ENCODE measurements around the gene CADPS. TPM values are rescaled to one million over a fixed set of nuclear protein-coding genes. Genes with fewer than 3 reads are reported as not detected.

Gene CADPS
- total RNA-seq, 2 experiments from 2014 or later: not detected

DNA sequence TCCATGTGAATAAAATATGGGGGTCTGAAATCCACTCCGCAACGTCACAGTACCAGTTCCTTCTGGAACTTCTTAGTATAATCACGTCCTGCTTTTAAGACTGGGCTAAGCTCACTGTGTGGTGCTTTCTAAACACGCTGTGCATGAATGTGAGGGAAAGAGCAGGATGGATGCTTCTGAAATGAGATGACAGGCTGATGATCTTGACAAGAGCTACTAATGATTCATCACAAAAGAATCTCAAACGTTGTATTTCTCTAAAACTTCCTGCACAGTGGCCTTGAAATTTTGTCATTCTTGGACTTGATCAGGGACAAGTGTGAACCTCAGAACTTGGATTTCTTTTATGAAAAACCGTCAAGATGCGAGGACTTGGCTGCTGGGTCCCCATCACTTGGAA lies 221.4 kb downstream of the CADPS start:
- no peak overlapping the region for H3K4me3 Mint-ChIP-seq
- no peaks in the 10 kb centered on the region for H3K9me3 Mint-ChIP-seq
- H3K27me3 Mint-ChIP-seq: no peaks in the 10 kb centered on the region
- no peaks in the 10 kb centered on the region for H3K4me1 Mint-ChIP-seq
- no peak for DNase-seq
- no peaks in the 10 kb centered on the region for H3K36me3 Mint-ChIP-seq
- H3K27ac Mint-ChIP-seq: no peak overlapping the region

DNA sequence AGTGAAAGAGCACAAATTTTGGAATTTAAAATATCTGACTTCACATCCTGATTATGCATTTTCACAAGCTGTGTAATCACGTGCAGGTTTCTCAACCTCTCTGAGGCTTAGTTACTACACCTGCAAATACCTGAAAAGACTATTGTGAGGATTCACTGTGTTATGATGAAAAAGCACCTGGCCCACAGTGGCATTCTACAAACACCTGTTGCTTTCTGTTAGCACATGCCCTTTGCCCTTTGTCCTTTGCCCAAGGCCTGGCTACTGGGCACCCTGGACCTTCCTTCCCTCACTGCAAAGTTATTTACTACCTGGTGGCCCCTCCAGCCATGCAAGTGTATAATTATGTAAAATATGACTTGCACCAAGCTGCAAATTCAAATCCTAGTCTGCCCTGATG lies 227.5 kb downstream of the CADPS start:
- no peak overlapping the region for H3K4me3 Mint-ChIP-seq
- no peaks in the 10 kb centered on the region for H3K9me3 Mint-ChIP-seq

DNA sequence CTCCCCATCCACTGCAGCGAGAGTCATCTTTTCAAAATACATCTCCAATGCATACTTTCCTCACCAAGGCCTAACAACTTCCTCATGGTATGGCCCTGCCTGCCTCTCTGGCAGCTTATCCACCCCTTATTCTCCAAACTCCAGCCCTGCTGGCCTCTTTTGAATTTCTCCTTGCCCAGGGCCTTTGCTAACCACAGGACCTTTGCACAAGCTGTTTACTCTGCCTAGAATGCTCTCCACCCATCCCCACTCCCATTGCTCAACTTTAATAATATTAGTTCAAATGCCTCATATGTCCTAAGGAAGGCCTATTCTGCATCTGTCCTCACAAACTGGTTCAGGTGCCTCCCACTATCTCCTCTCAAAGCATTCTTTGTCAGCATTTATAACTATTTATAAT lies 230.7 kb downstream of the CADPS start:
- Mint-ChIP-seq H3K27me3 (peaks cover 5% of the 10 kb centered on the region), H3K9me3 (no peaks in the 10 kb centered on the region), H3K36me3 (no peaks in the 10 kb centered on the region), H3K4me1 (no peaks in the 10 kb centered on the region), H3K27ac (no peak overlapping the region), H3K4me3 (no peak overlapping the region)
- no peak for DNase-seq

More for the DNA sequence above, 227.5 kb downstream of the CADPS start:
- no peak for DNase-seq
- H3K36me3 Mint-ChIP-seq: no peaks in the 10 kb centered on the region
- no peak overlapping the region for H3K27ac Mint-ChIP-seq
- no peaks in the 10 kb centered on the region for H3K27me3 Mint-ChIP-seq
- no peaks in the 10 kb centered on the region for H3K4me1 Mint-ChIP-seq

DNA sequence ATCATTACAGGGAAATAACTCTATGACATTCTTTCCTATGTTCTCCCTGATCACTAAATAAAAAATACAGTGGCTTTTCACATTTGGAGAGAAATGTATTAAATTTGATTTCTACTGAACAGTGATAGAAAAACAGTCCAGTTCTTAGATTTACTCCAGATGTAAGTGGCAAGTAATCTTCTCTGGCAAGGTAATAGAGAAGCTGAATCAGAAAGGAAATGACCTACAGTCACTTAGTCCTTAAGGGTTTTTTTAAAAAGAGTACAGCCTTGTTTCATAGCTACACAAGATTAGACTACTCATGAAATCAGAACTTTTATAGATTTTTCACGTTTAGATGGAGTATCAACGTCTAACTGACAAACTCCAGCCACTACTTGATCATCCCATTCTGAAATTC lies 236.9 kb downstream of the CADPS start:
- DNase-seq: no peak
- no peaks in the 10 kb centered on the region for H3K9me3 Mint-ChIP-seq
- H3K4me3 Mint-ChIP-seq: no peak overlapping the region
- H3K36me3 Mint-ChIP-seq: no peaks in the 10 kb centered on the region
- H3K27me3 Mint-ChIP-seq: peaks cover 13% of the 10 kb centered on the region
- H3K4me1 Mint-ChIP-seq: no peaks in the 10 kb centered on the region
- no peak overlapping the region for H3K27ac Mint-ChIP-seq

DNA sequence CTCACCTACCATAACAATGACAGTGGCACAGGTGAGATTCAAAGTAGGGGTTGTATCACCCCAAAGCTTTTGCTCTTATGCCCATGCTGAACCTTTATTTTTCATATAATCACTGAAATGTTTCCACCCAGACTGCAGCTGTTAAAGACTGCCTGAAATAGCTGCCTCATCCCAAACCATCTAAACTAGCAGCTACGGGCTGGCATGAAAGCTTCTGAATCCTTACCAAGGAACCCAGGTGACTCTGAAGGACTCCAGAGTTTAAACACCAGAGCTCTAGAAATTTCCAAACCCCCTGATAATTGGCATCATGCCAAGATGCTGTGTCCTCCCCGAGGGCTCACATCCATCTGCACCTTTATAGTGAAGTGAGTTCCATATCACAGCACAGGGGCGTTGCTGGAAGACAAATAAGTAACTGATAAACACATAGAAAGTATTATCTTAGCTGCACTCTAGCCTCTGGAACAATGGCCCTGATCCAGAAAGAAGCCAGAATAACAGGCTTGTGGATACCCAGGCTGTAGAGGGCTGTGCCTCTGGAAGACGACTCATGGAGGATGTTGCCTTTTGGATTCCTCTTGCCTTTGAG lies 238.9 kb downstream of the CADPS start:
- Mint-ChIP-seq H3K27ac (no peak overlapping the region), H3K9me3 (no peaks in the 10 kb centered on the region), H3K36me3 (no peaks in the 10 kb centered on the region), H3K4me1 (no peaks in the 10 kb centered on the region), H3K4me3 (no peak overlapping the region), H3K27me3 (peaks cover 16% of the 10 kb centered on the region)
- DNase-seq: no peak

DNA sequence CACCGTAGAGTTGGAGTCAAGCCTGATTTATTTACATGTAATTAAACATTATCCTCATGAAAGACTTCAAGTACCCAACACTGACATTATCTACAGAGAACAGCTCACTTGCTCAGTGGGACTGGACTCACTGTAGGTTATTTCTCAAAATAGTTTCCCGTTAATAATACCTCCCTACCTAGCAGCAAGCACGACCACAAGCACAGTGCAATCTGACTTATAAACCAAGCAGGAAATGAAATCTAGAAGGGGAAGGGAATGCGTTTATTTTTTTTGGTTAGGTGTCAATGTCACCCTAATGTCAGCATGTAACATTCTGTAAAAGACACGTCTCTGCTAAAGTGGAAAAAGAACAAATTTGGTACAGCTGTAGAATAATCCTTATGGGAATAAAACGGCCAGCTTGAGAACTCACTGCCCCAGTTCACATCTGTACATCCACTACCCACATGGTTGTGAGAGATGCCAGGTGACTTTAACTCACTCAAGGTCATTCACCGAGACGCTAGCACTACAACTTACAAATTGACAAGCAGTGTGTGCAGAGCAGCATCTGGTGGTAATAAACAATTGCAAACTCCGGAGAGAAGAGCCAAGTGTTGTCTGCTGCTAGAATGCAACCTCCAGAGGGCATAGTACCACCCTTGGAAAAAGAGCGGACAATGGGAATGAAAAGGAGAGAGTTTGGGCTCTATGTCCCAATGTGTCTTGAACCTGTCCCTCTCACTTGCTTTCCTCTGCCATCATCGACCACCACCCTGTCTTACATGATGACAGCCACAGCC lies 242.5 kb downstream of the CADPS start:
- no peak for DNase-seq
- H3K4me1 Mint-ChIP-seq: no peaks in the 10 kb centered on the region
- H3K27me3 Mint-ChIP-seq: peaks cover 17% of the 10 kb centered on the region
- no peak overlapping the region for H3K27ac Mint-ChIP-seq
- H3K9me3 Mint-ChIP-seq: no peaks in the 10 kb centered on the region
- H3K36me3 Mint-ChIP-seq: no peaks in the 10 kb centered on the region
- no peak overlapping the region for H3K4me3 Mint-ChIP-seq

DNA sequence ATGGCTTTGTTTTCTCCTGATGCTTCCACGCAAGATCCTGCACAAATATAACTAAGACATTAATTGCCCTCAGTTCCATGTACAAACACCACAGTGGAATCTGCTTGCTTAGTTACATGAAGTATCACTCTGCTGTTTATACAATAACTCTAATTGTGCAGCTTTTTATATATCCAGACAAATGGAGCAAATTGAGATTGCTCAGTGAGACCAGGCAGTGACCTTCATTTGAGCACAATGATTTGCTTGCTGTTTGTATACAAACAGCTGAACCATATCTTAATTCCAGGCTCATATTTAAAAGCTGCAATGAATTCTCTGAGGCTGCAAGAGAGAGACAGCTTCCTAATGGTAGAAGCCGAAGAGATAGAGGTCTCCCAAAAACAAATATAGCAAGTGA lies 243.7 kb downstream of the CADPS start:
- no peak overlapping the region for H3K27ac Mint-ChIP-seq
- no peak for DNase-seq
- H3K4me1 Mint-ChIP-seq: no peaks in the 10 kb centered on the region
- no peaks in the 10 kb centered on the region for H3K9me3 Mint-ChIP-seq
- H3K4me3 Mint-ChIP-seq: no peak overlapping the region
- H3K36me3 Mint-ChIP-seq: no peaks in the 10 kb centered on the region
- H3K27me3 Mint-ChIP-seq: peaks cover 22% of the 10 kb centered on the region

DNA sequence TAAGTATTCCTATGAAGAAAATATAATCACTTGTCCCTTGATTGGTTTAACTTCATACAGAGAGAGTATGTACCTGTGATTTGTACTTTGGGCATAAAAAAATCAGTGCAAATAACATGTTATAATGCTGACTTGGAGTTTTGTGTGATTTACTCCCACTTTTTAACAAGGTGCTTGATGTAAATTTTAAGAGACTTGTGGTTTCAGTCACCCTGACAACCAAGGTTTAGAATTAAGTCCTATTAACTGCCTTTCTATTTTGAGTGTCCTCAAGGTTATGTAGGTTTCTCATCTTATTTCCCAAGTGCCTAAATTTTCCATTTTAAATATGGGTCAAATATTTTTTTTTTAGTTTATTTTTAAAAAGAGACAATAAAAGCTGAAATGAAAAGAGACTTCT lies 244.6 kb downstream of the CADPS start:
- no peak for DNase-seq
- Mint-ChIP-seq H3K27me3 (peaks cover 26% of the 10 kb centered on the region), H3K27ac (no peak overlapping the region), H3K36me3 (no peaks in the 10 kb centered on the region), H3K9me3 (no peaks in the 10 kb centered on the region), H3K4me1 (no peaks in the 10 kb centered on the region), H3K4me3 (no peak overlapping the region)

DNA sequence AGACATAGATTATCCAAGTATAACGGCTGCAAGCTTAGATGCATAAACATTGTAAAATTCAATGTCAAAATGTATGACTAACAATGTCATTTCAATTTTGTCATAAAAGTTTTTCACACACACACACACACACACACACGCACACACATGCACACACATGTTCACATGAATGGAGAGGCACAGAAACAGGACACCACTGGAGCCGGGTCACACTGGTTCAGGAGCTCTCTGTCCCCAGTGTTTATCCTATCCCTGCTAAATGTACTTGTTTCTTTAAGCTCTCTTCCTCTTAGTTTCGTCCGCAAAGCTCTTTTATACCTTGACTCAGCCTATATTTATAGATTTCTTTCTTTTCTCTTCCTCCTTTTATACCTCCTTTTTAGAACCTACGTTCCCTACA lies 249.9 kb downstream of the CADPS start:
- Mint-ChIP-seq H3K4me3 (no peak overlapping the region), H3K4me1 (no peaks in the 10 kb centered on the region), H3K9me3 (no peaks in the 10 kb centered on the region), H3K27ac (no peak overlapping the region), H3K27me3 (peaks cover 43% of the 10 kb centered on the region), H3K36me3 (no peaks in the 10 kb centered on the region)
- DNase-seq: no peak

DNA sequence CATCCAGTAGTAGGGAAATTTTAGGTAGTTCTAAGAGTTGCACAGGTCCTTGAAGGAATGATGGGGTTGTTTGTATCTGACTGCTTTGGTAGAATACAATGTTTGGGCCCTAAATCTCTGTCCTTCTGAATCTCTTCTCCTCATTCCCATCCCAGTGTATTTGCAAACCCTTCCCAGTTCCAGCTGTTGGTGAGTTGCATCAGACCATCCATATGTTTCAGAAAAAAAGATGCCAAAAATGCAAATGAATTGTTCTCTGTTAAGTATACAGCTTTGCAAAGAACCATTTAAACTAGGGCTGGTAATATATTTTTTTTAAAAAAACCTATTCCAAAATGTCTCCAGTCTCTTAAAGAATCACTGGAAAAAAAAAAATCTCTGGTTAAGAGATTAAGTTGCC lies 251.0 kb downstream of the CADPS start:
- no peaks in the 10 kb centered on the region for H3K4me1 Mint-ChIP-seq
- peaks cover 38% of the 10 kb centered on the region for H3K27me3 Mint-ChIP-seq
- no peak for DNase-seq
- H3K4me3 Mint-ChIP-seq: no peak overlapping the region
- H3K9me3 Mint-ChIP-seq: no peaks in the 10 kb centered on the region
- no peaks in the 10 kb centered on the region for H3K36me3 Mint-ChIP-seq
- no peak overlapping the region for H3K27ac Mint-ChIP-seq

DNA sequence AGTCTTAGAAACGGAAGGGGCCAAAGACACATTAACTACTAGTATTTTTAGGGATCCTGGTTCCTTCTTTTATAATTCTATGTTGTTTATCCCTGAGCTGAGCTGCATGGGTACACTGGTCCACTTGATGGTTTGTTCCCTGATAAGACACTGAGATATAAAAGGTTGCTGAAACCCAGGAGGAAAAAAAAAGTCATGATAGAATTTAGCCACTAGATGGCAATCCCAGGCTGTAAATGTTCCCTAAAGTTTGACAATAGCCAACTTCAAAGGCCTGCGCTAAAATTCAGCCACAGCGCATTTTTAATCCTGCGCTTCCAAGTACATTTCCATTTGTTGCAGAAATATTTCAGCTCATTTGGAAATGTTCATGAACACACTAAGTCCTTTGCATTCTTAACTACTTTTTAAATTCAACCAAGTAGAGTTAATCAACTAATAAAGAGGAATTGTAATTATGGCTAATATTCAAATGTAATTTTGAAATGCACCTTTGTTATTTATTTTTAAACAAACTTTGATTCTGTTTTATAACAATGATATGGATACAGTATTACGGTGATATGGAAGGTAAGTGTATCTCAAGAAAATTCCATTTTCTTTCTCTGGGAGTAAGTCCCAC lies 252.6 kb downstream of the CADPS start:
- Mint-ChIP-seq H3K9me3 (no peaks in the 10 kb centered on the region), H3K36me3 (no peaks in the 10 kb centered on the region), H3K4me1 (no peaks in the 10 kb centered on the region), H3K27me3 (peaks cover 39% of the 10 kb centered on the region), H3K4me3 (no peak overlapping the region), H3K27ac (no peak overlapping the region)
- DNase-seq: no peak

DNA sequence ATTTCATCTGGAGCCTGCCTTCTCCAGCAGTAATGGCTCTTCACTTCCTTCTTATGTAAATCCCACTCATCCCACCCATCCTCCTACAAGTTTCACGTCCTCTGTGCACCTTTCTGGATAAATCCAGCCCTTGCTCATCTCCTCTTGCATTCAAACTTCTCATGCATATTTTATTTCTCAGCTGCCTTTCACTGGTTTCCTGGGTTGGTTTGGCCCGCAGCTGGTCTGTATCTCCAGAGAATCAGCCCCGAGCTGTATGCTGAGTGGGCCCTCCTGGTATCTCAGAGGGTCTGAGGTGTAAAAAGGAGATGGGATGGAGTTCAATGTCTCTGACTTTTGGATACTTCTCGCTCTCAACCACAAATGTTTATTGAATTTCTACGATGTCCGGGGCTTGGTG lies 253.3 kb downstream of the CADPS start:
- Mint-ChIP-seq H3K27ac (no peak overlapping the region), H3K4me1 (no peaks in the 10 kb centered on the region), H3K36me3 (no peaks in the 10 kb centered on the region), H3K9me3 (no peaks in the 10 kb centered on the region), H3K27me3 (peaks cover 40% of the 10 kb centered on the region), H3K4me3 (no peak overlapping the region)
- no peak for DNase-seq

DNA sequence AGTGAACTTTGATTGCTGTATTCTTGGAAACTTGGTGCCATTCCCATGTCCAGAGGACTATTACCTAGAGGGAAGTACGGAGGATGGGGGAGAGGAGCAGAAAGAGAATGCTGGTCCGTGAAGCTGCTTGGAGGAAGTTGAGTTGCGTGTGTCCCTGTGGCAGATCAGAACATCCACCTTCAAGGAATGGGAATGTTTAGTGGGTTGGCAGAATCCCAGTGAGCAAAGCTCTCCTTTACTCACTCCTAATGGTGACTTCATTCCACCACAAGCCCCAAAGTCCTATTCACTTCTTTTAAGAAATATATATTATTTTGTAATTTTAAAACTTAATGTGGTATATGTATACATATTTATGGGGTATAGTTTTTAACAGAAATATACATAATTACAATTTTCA lies 254.0 kb downstream of the CADPS start:
- H3K36me3 Mint-ChIP-seq: no peaks in the 10 kb centered on the region
- peaks cover 35% of the 10 kb centered on the region for H3K27me3 Mint-ChIP-seq
- H3K4me3 Mint-ChIP-seq: no peak overlapping the region
- no peaks in the 10 kb centered on the region for H3K9me3 Mint-ChIP-seq
- H3K27ac Mint-ChIP-seq: no peak overlapping the region
- no peak for DNase-seq
- H3K4me1 Mint-ChIP-seq: no peaks in the 10 kb centered on the region

DNA sequence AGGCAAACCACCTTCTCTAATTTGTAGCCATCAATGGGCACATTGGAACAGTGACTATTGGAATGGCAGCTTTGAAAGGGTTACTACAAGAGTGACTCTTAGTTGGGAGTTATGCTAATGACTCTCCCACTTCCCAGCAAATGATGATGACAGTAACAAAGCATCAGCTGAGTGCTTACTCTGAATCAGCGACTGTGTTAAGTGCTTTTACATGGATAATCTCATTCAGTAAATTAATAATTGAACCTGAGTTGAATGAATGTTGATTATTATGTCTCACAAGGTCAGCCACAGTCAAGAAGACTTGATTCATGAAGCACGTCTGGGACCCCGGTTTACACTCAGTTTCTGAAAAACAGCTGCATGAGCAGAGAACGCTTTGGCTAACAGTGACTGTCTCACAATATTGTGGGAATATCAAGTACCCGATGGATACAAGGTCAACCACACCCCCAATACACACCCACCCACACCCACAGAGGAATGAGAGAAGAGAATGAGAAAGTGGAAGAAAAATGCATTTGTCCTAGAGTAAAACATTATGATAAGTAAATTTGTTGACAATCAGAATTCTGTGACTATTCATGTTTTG lies 259.9 kb downstream of the CADPS start:
- peaks cover 6% of the 10 kb centered on the region for H3K27me3 Mint-ChIP-seq
- no peaks in the 10 kb centered on the region for H3K36me3 Mint-ChIP-seq
- H3K27ac Mint-ChIP-seq: no peak overlapping the region
- DNase-seq: no peak
- no peak overlapping the region for H3K4me3 Mint-ChIP-seq
- H3K4me1 Mint-ChIP-seq: no peaks in the 10 kb centered on the region
- H3K9me3 Mint-ChIP-seq: no peaks in the 10 kb centered on the region

DNA sequence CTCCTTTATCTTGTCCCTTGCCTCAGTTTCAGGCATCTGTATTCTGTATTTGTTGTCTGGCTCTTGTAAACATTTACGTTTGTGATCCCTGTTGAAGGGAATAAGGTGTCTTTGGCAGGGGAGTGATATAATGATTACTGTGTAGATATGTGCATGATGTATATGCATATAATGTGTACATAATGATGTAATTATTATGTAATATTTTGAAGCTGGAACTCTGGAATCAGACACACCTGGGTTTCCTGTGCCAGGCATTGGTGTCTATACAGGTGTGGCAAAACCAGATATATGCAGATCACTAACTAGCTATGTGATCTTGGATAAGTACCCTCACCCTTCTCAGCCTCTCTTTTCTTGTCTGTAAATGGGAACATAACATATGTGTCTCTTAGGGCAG lies 260.7 kb downstream of the CADPS start:
- Mint-ChIP-seq H3K27ac (no peak overlapping the region), H3K4me1 (no peaks in the 10 kb centered on the region), H3K27me3 (peaks cover 6% of the 10 kb centered on the region), H3K4me3 (no peak overlapping the region), H3K9me3 (no peaks in the 10 kb centered on the region), H3K36me3 (no peaks in the 10 kb centered on the region)
- DNase-seq: no peak

Measured in activated naive CD8-positive, alpha-beta T cell treated with anti-CD3 and anti-CD28 coated beads for 36 hours (primary cell).